Heart left ventricle (tissue), 16 donors: ENCODE results near the gene SH3GL3. TPM values are rescaled to one million over a fixed set of nuclear protein-coding genes. Genes with fewer than 3 reads are reported as not detected.

Experiments
- ATAC-seq, 4 donors: fragments of 200-7000 bp; cut with Tn5 transposase; one replicate each; pipeline ENCODE4 v1.9.1; 2020 to 2022; ENCODE audit warnings: moderate library complexity in 4 of 4, mild to moderate bottlenecking in 3 of 4, moderate number of reproducible peaks in 1 of 4
- DNase-seq, 5 donors: peaks; one replicate each; pipeline ENCODE4 v3.0.0-alpha.2; 2020
- H3K27ac ChIP-seq, 12 donors: fragments of 200-600 bp; sonication (generic) in 4 of 12; one replicate each; pipeline versions ENCODE4 v1.5.0 to v1.8.0; 2016 to 2022; ENCODE audit warnings: mild to moderate bottlenecking in 2 of 12
- H3K27me3 ChIP-seq, 9 donors: fragments of 200-600 bp; sonication (generic) in 2 of 9; one replicate each; pipeline versions ENCODE4 v1.5.1 to v1.8.0; 2016 to 2022; ENCODE audit warnings: mild to moderate bottlenecking in 3 of 9
- H3K36me3 ChIP-seq, 9 donors: fragments of 200-600 bp; sonication (generic) in 2 of 9; one replicate each; pipeline versions ENCODE4 v1.5.0 to v1.8.0; 2018 to 2022; ENCODE audit warnings: mild to moderate bottlenecking in 2 of 9
- H3K4me1 ChIP-seq, 12 donors: fragments of 200-600 bp; sonication (generic) in 4 of 12; one replicate each; pipeline versions ENCODE4 v1.5.0 to v1.8.0; 2016 to 2022; ENCODE audit warnings: mild to moderate bottlenecking in 3 of 12
- H3K4me3 ChIP-seq, 12 donors: fragments of 200-600 bp; sonication (generic) in 4 of 12; one replicate each; pipeline versions ENCODE4 v1.5.0 to v1.8.0; 2017 to 2022; ENCODE audit warnings: mild to moderate bottlenecking in 9 of 12, moderate library complexity in 4 of 12
- H3K9me3 ChIP-seq, 12 donors: fragments of 200-600 bp; sonication (generic) in 4 of 12; one replicate each; pipeline versions ENCODE4 v1.5.0 to v1.8.0; 2016 to 2022; ENCODE audit warnings: mild to moderate bottlenecking in 1 of 12
- CTCF ChIP-seq, 12 donors: fragments of 200-600 bp; sonication (generic) in 4 of 12; IDR thresholded peaks; one replicate each; pipeline versions ENCODE4 v1.5.0 to v1.8.0; 2018 to 2022; ENCODE audit warnings: antibody characterized with exemption in 12 of 12, mild to moderate bottlenecking in 5 of 12
- POLR2A ChIP-seq, 2 donors: fragments of 450-650 bp; IDR thresholded peaks; one replicate each; pipeline ENCODE4 v1.6.1; 2017; ENCODE audit warnings: antibody characterized with exemption in 2 of 2, mild to moderate bottlenecking in 2 of 2, moderate library complexity in 2 of 2
- WGBS, 4 donors: extraction: QIAGEN DNeasy Blood & Tissue Kit in 2 of 4; methylation state at CpG; one replicate each; pipeline versions ENCODE4 v1.1.5 to v1.1.7; 2013 to 2018; 5-methylcytosine and 5-hydroxymethylcytosine counted together
- intact Hi-C, 10 donors: fragments of 100-400 bp; cut with DNase I; formaldehyde crosslinking; loops; one replicate each; pipeline versions ENCODE4 v1.11.1 to v1.14.2; 2022
- polyA plus RNA-seq, 2 donors: library from polyadenylated mRNA; stranded (reverse); fragments of 200-250 nt; gene quantifications; one replicate each; pipeline ENCODE4 v1.2.3, GENCODE V29; 2013
- total RNA-seq, 9 donors: library from RNA; depleted of rRNA in 2 of 9; stranded (reverse); fragments of >200 nt in 2 of 9; fragmentation: NEBNext Ultra II Directional in 3 of 9; extraction: Animal tissue kit (Norgen Biotek cat#: 25700) in 3 of 9; gene quantifications; one replicate each; pipeline versions ENCODE4 v1.1.0 to v1.2.4, GENCODE V29; 2016 to 2023
- donor health status: ischemic (EF 13 %, LVEDD 7.1; RV severe dilation, severe dysfunction).
- donor health status: healthy with polysubstance abuse.
- donor health status: DM: no; HTN: yes; CAD: no.
- donor health status: DM: no; HTN: no; CAD: no.
- donor health status: ischemic (EF 25% LVEDD 6.9; RV normal size, moderate dysfunction).
- donor health status: ischemic (EF 25% LVEDD 5.7; RV mildly dilated, moderate dysfunction).
- donor health status: healthy.
- donor health status: DM: yes; HTN: yes; CAD: no.
- donor health status: ischemic (EF 35%, LVEDD 5.7; RV mildly dilated, moderate dysfunction).
- donor health status: nonischemic (EF 11% LVEDD 7.7; RV severe dilation, severe dysfunction).
- donor health status: DM: yes; HTN: yes; CAD: no.
- donor health status: PGD.
- donor health status: ischemic (EF 29% LVEDD 5.4; RV normal size, mild dysfunction).
- donor health status: nonischemic (EF 23%, LVEDD 6.1; RV moderate dilation, normal function).

Gene SH3GL3
- total and polyA plus RNA-seq, 11 donors = 0.91 TPM; not detected in 10

GRCh38 chr15:83430441-83430840 lies 16.7 kb upstream of the SH3GL3 start:
- 72 to 92% (median 73%) methylated on average over 3 of the region's 3 CpGs for WGBS, 4 donors
- TF ChIP-seq POLR2A (IDR thresholded peaks at IDR 0.05) (no peak), CTCF (IDR thresholded peaks at IDR 0.05) (no peak)
- Histone ChIP-seq H3K36me3 (no peaks in the 10 kb centered on the region), H3K4me1 (no peaks in the 10 kb centered on the region), H3K27ac (no peak overlapping the region), H3K9me3 (peaks cover 0 to 9% (median 0%) of the 10 kb centered on the region in 12 donors), H3K27me3 (peaks cover 0 to 20% (median under 1%) of the 10 kb centered on the region in 9 donors), H3K4me3 (no peak overlapping the region)
- DNase-seq (no peak), ATAC-seq (no peak)
- intact Hi-C loops = loop anchor here in 3 of 10 donors (10.0 kb wide), 2 partner anchors 186 to 604 kb away; no protein-coding TSS in a partner anchor

- intact Hi-C loops = loop anchor here in 3 of 10 donors (10.0 kb wide), 2 partner anchors 187 to 603 kb away; no protein-coding TSS in a partner anchor
- H3K27ac ChIP-seq = no peak overlapping the region
- H3K27me3 ChIP-seq = peaks cover 0 to 20% (median 3%) of the 10 kb centered on the region in 9 donors
- TF ChIP-seq CTCF (IDR thresholded peaks at IDR 0.05) (no peak), POLR2A (IDR thresholded peaks at IDR 0.05) (no peak)
- no peak for DNase-seq
- H3K4me3 ChIP-seq = no peak overlapping the region
- H3K9me3 ChIP-seq = peaks cover 0 to 9% (median 0%) of the 10 kb centered on the region in 12 donors
- no peak for ATAC-seq
- no peaks in the 10 kb centered on the region for H3K36me3 ChIP-seq
- H3K4me1 ChIP-seq = no peaks in the 10 kb centered on the region
- WGBS, 4 donors = 35 to 54% (median 49%) methylated on average over 2 of the region's 2 CpGs
These were observed 15.6 kb upstream of the SH3GL3 start for GRCh38 chr15:83431521-83431920.

- no peaks in the 10 kb centered on the region for H3K36me3 ChIP-seq
- DNase-seq = no peak
- no peaks in the 10 kb centered on the region for H3K9me3 ChIP-seq
- WGBS, 4 donors = 41 to 79% (median 69%) methylated on average over 8 of the region's 8 CpGs
- ATAC-seq = no peak
- intact Hi-C loops = loop anchor here in 7 of 10 donors (5.0 to 10.0 kb wide), 3 partner anchors 188 to 600 kb away; no protein-coding TSS in a partner anchor
- no peak overlapping the region for H3K4me3 ChIP-seq
- H3K27ac ChIP-seq = no peak overlapping the region
- TF ChIP-seq CTCF (IDR thresholded peaks at IDR 0.05) (no peak), POLR2A (IDR thresholded peaks at IDR 0.05) (no peak)
- H3K4me1 ChIP-seq = no peaks in the 10 kb centered on the region
- H3K27me3 ChIP-seq = peaks cover 0 to 23% (median 6%) of the 10 kb centered on the region in 9 donors
These were observed 11.9 kb upstream of the SH3GL3 start for GRCh38 chr15:83435202-83435601.

- 82 to 90% (median 86%) methylated on average over 8 of the region's 8 CpGs for WGBS, 4 donors
- Histone ChIP-seq H3K36me3 (no peaks in the 10 kb centered on the region), H3K4me3 (no peak overlapping the region), H3K9me3 (no peaks in the 10 kb centered on the region), H3K27ac (no peak overlapping the region), H3K27me3 (peaks cover 0 to 23% (median 6%) of the 10 kb centered on the region in 9 donors), H3K4me1 (no peaks in the 10 kb centered on the region)
- ATAC-seq (no peak), DNase-seq (no peak)
- intact Hi-C loops = loop anchor here (2.0 to 10.0 kb wide), 5 partner anchors 187 to 599 kb away; no protein-coding TSS in a partner anchor
- TF ChIP-seq CTCF (IDR thresholded peaks at IDR 0.05) (no peak), POLR2A (IDR thresholded peaks at IDR 0.05) (no peak)
These were observed 11.4 kb upstream of the SH3GL3 start for GRCh38 chr15:83435782-83436181.
